Jurkat, Clone E6-1 (cell line): ENCODE results near the gene TMTC4.

Experiments
- DNase-seq: peaks from one replicate; pipeline ENCODE4 v3.0.0-alpha.2; 2011; ENCODE audit warnings: low read depth, low spot score
- H3K4me3 ChIP-seq: 2 replicates; pipeline ENCODE4 v1.5.1; 2011; ENCODE audit warnings: mild to moderate bottlenecking, low read length, control low read depth, moderate library complexity

TMTC4 gene

DNA sequence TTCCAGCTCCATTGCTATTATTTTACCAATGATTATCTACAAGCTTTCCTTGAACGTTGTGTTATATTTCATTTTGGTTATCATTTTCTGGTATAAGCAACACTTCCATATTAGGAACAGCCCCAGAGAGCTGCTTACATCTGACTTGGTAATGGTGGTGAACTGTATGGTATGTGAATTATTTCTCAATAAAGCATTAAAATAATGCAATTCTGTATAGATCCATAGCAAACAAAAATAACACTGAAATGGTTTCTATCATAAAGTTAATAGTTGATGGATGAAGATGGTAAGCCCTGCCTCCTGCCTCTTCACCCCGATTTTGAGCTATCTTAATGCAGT lies 113.5 kb downstream of the TMTC4 start:
- no peak overlapping the region for H3K4me3 ChIP-seq

DNA sequence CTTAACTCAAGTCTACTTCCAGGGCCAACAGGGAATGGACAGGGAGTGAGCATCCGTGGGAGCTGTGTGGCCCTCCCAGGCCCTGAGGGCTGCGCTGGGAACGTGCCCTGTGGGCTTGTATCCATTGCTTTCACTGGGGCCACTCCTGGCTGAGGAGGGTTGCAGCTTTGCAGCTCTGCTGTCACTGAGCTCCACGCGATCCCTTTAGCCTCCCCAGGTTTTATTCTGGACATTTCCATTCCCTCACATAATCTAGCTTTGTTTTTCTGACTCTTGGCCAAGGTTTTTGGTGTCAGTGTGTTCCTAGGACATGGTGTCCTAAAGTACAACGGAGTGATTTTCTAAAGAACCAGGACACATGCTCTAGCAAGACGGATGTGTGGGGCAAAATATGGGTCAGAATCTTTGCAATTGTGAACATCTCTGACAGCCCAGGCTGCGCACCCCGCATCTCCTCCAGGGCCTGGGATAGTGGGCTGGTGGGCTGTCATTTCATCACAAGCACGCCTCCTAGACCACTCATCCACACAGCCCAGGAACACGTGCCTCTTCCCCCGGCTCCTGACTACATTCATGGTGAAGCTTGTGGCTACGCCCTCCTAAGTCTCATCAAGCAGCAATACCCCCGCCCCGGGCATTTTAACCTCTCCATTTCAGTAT lies 114.0 kb downstream of the TMTC4 start:
- DNase-seq: no peak
- H3K4me3 ChIP-seq: no peak overlapping the region

More for the DNA sequence above, 113.5 kb downstream of the TMTC4 start:
- no peak for DNase-seq

DNA sequence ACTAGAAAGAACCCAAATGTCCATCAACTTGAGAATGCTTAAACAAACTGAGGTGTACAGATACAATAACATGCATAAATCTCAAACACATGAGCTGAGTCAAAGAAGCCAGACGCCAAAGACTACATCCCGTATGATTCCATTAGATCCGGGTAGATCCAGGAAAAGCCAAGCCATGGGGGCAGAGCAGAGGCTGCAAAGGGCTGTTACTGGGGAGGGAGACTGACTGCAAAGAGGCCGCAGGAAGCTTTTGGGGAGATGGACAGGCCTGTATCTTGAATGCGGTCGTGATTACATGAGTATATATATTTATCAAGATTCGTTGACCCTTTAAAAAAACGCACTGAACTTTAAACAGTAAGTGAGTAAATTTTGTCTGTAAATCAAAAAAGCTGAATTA lies 114.7 kb downstream of the TMTC4 start:
- no peak overlapping the region for H3K4me3 ChIP-seq
- no peak for DNase-seq
